GM21737 (cell line): ENCODE results near the gene FGF9.

Experiments
- ATAC-seq: cut with Tn5 transposase; IDR thresholded peaks from one replicate; pipeline ENCODE4 v1.9.1; 2021; ENCODE audit warnings: mild to moderate bottlenecking, moderate library complexity; ENCODE audit not compliant: unreplicated experiment

The FGF9 gene

DNA sequence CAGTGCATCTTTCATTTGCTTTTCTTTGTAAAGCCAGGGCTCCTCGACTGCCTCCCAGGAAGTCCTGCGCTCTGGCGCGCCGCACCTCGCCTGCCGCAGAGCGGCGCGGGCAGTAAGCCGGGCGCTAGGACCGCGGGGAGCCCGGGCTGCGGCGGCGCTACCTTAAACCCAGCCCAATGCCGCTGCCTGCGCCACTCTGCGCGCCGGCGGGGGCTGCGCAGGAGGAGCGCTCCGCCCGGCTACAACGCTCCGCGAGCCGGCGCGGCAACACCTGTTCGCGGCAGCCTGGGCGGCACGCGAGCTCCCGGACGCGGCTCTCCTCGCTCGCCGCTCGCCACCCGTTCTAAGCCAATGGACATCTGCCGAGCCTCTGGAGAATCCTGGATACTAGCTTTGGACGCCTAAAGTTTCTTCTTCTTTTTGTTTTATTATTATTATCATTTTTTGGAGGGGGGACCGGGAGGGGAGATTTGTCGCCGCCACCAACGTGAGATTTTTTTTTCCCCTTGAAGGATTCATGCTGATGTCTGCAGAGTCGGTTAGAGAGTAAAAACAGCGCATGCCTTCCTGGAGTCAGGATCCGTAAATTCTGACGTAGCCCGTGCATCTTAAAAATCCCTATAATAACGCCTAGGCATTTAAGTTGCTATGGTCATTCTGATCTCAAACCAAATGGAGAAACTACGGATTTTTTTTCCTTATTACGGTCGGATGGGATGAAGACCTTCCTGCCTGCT is at the start of gene FGF9:
Gene FGF9 (plus strand): TSS at position 191 of the 737 bp plus-strand sequence. CDS start 840 bp downstream, outside the sequence.
- peak; percentile 80 for ATAC-seq

DNA sequence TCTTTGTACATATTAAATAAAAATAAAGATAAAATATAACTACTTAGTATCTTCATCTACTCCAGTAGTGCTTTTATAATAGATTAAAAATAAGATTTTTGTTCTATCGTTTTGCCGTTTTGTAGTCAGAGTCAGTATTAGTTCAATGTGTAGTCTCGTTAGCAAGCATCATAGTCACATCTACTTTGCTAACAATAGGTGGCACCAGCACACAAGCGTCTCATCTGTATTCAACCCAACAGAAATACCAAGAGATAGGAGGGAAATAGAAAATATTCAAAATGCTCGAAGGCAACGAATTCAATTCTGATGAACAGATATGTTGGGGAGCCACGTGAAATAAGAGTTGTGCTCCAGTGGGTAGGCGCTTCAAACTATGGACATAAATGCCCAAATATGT is 45.5 kb upstream of the FGF9 start:
- ATAC-seq: no peak

DNA sequence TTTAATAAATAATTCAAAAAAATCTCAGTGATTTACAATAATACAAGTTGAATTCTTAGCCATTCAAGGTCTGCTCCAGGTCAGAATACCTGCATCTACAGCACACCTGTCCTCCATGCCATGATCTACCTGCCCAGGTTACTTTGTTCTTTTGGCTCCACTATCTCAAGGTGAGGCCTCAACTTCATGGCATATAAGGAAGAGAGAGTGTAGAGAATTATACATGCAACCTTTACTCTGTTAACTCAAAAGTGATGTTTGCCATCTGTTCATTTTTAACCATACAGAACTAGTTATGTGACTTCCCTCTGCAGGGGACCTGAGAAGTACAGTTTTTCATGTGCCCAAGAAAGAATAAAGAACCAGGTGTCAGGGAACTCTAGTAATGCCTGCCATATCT is 38.7 kb upstream of the FGF9 start:
- ATAC-seq: no peak

DNA sequence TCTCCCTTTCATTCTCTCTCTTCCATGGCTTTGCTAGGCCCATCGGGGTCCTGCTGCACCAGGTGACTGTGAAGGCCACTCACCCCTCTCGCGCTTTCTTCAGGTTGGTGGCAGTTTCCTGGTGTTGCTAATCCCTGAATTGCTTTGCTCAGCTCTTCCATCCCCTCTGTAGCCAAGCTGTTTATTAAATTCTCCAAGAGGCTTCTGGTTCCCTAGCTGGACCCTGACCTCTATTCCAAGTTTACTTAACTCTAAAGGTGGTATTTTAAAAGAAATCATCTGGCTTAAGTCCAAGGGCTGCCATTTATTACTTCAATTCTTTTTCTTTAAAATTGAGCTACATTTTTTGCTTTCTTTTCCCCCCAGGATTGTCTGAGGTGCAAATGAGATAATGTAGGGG is 34.2 kb upstream of the FGF9 start:
- ATAC-seq: no peak

DNA sequence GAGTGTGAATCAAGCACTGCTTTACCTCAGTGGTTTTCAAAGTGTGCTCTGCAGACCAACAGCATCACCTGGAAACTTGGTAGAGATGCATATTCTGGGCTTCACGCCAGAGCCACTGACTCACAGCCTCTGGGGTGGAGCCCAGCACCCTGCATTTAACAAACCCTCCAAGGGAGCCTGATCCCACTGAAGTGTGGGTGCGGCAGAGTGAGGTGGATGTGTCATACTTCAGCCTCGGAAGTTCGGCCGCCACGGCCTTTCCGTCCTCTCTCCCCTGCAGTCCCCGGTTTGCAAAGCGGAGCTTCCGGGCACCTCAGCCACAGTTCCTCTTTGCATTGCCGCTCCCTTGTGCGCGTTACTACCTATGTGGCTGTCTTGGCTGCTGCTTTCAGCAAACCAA is 33.6 kb upstream of the FGF9 start:
- no peak for ATAC-seq

GRCh38 chr13:21638319-21639282 is 32.3 kb upstream of the FGF9 start:
- no peak for ATAC-seq

GRCh38 chr13:21639561-21639960 is 31.3 kb upstream of the FGF9 start:
- ATAC-seq: no peak

GRCh38 chr13:21641629-21642028 is 29.2 kb upstream of the FGF9 start:
- no peak for ATAC-seq

- ATAC-seq: no peak
Observed at GRCh38 chr13:21657538-21657937, 13.3 kb upstream of the FGF9 start.

DNA sequence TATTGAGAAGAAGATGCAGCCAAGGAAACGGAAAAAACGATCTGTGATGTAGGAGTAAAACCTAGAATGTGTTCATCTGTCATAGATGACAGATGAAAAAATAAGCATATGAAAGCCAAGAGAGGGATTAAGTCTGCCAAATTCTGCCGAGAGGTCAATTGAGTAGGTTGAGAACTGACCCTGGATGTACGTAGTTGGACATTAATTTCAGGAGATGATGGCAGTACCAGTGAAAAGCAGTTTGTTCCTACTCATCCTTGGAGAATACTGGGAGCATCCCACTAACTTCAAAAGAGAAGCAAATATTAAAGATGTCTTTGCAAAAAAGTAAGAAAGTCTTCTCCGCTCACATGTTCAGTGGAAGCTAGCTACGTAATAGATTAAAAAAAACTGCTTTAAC is 11.8 kb upstream of the FGF9 start:
- no peak for ATAC-seq

GRCh38 chr13:21661097-21661909 is 9.6 kb upstream of the FGF9 start:
- no peak for ATAC-seq

GRCh38 chr13:21663197-21663596 is 7.7 kb upstream of the FGF9 start:
- ATAC-seq: no peak

DNA sequence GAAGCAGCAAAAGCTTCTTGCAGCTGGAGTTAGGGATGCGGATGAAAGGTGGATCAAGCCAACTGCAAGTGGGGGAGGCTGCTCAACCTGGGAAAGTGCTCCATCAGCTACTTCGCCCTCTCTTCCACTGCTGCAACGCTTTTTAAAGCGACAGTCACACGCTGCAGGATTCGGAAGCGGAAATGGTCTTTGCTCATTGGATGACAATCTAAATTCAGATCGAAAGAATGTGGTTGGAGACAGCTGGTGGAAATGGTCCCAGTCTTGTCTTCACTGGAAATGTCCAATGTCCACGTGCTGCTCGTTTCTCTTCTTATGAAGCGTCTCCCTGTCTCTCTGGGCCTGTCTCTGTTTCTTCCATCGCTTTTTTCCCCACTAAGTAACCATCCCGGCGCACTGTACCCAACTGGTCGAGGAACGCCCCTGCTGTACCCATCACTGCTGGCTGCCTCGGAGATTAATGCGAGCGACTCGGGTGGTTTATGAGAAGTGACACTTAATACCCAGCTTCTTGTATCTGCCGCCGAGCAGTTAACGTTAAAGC is 2.1 kb upstream of the FGF9 start:
- ATAC-seq: no peak

- ATAC-seq: peak; percentile 27
Observed at GRCh38 chr13:21670006-21670882, 629 bp upstream of the FGF9 start.

DNA sequence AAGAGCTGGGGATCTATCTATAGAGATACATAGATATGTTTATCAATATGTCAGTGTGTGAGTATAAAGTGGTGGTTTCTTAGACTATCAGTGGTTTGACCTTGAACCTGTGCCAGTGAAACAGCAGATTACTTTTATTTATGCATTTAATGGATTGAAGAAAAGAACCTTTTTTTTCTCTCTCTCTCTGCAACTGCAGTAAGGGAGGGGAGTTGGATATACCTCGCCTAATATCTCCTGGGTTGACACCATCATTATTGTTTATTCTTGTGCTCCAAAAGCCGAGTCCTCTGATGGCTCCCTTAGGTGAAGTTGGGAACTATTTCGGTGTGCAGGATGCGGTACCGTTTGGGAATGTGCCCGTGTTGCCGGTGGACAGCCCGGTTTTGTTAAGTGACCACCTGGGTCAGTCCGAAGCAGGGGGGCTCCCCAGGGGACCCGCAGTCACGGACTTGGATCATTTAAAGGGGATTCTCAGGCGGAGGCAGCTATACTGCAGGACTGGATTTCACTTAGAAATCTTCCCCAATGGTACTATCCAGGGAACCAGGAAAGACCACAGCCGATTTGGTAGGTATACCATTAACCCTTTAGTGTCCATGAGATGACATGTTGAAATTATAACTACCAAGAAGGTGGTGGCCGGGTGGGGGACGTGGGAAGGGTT is 880 bp downstream of the FGF9 start:
- ATAC-seq: no peak

DNA sequence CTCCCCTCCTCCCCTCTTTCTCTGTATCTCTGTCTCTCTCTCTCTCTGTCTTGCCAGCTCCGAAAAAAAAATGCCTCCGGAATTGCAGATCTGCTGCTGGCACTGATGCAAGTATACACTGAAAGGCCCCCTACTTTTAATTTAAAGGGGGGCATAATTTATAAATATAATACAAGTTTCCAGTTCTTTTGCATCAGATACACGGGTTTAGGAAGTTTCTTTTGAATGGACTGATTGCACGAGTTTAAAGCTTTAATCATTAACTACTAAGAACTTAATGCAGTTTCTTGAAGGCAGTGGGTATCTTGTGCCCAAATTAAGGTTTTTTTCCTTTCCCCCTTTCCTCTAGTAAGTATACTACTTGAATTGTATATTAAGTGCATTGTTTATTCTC is 1.4 kb downstream of the FGF9 start:
- no peak for ATAC-seq

GRCh38 chr13:21672796-21673538 is 2.1 kb downstream of the FGF9 start:
- no peak for ATAC-seq

- peak; percentile 15 for ATAC-seq
Observed at GRCh38 chr13:21673539-21673788, 2.6 kb downstream of the FGF9 start.
